Transverse colon (tissue), 3 donors: ENCODE measurements around the gene HOXD10.

Experiments used
- CTCF ChIP-seq, 5 experiments: fragments of 200-600 bp in 3 of 5; fragments of 450-650 bp in 2 of 5; sonication (generic) in 3 of 5; IDR thresholded peaks; 1 replicate in 2 of 5; 2 replicates in 3 of 5; pipeline ENCODE4 v1.5.1; 2016 to 2017; ENCODE audit warnings: antibody characterized with exemption in 5 of 5, inconsistent platforms in 3 of 5, mild to moderate bottlenecking in 2 of 5, moderate library complexity in 1 of 5
- POLR2A ChIP-seq: fragments of 450-650 bp; IDR thresholded peaks from one replicate; pipeline ENCODE4 v1.6.1; 2016; ENCODE audit warnings: antibody characterized with exemption, mild to moderate bottlenecking, moderate library complexity

- TF ChIP-seq CTCF (IDR thresholded peaks at IDR 0.05) (no peak), POLR2A (no peak)
These were observed 46.5 kb downstream of the HOXD10 start for GRCh38 chr2:176162911-176163671.
